Kidney tubule cell (primary cell): ENCODE measurements around the gene PPP6R2.
A peak's percentile ranks its signal among the peaks of the same experiment; 100 is the strongest.

Experiments
- DNase-seq: peaks from one replicate; pipeline ENCODE4 v3.0.0-alpha.2; 2018; ENCODE audit warnings: low spot score

PPP6R2 gene

DNA sequence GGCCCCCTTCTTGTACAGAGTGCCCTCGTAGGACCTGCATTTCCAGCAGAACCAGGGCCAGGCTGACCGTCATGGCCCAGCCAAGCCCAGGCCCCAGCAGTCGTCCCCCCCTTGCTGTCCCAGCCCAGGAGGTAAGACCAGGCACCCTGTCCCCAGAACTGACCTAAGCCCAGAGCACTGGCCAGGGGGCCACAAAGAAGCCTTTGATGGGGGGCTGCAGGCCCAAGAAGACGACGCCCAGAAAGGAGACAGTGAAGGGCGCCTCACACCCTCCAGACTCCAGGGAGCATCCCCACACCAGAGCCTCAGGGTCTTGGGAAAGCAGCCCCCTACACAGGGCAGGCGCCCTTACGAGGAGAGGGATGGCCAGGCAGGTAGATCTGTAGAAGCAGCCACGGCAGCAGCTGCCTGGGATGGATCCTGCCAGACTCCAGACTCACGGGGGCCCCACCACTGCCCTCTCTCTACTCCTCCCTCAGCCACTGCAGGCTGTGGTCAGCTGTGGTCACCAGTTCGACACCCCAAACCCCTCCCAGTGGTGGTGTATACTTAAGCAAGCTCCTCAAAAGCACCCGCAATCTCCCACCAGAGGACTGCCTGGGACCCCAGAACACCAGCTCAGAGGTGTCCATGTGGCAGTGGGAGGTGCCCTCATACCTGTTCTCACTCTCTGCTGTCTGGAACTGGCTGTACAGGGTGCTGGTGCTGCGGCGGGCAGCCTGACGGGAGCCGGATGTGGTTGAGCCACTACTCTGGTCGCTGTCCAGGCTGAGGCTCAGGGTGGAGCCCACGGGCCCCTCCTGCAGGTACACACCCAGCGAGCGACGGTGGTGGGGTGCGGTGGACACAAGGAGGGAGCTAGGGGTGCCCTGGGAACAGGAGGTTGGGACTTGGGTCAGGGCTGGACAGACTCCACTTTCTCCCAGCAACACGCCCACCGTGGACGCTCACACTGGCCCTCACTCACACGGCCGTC is 104.7 kb downstream of the PPP6R2 start:
- DNase-seq, result no peak

DNA sequence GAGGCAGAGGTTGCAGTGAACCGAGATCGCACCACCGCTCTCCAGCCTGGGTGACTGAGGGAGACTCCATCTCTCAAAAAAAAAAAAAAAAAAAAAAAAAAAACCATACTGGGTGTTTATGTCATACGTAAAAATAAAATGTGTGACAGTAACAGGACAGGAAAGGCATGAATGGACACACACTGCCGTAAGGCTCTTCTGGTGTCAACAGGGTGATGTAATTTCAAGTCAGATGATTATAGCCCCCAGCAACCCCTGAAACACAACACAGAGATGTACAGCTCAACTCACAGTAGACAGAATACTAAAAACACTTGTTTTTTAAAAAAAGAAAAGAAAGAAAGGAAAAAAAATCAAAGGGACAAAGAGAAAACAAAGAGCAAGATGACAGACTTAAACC is 109.5 kb downstream of the PPP6R2 start:
- no peak for DNase-seq

DNA sequence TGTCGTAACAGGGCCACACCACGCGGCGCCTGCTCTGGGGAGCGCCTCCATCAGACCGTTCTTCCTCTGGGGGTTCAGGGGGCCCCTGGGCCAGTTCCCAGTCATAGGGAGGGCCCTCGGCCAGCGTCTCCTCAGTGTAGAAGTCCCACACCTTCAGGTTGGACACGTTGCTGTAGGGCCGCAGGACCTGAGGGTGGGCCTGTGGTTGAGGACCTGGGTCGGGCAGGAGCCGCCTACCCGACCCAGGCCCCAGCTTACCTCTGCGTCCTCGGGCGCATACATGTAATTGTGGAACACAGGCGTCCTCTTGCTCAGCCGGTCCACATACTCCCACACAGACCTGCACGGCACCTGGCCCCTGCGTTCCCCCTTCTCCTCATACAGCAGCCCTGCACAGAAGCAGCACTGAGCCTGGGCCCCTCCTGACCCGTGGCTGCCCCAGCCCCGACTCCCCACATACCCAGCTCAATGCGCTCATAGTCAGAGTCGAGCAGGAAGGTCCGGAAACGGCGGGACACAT is 111.5 kb downstream of the PPP6R2 start:
- no peak for DNase-seq

GRCh38 chr22:50455201-50455600 is 112.1 kb downstream of the PPP6R2 start:
- DNase-seq, result no peak

GRCh38 chr22:50456026-50456425 is 112.9 kb downstream of the PPP6R2 start:
- no peak for DNase-seq

GRCh38 chr22:50456466-50457234 is 113.5 kb downstream of the PPP6R2 start:
- no peak for DNase-seq

DNA sequence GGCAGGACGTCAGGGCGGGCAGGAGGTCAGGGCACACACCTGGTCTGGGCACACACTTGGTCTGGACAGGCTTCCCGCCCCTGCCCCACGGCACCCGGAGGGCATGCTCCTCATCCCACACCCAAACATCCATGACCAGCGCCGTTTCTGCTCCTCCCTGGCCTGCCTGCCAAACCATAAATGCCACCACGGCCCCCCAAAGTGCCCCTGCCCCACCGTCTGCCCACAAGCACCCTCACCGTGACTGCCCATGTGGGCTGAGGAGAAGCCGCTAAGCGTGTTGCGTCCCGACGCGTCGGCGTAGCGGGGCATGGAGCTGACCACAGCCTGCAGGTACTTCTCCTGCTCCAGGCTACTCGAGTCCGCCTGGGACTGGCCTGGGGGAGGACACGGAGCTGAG is 115.9 kb downstream of the PPP6R2 start:
- no peak for DNase-seq

GRCh38 chr22:50459496-50460140 is 116.5 kb downstream of the PPP6R2 start:
- DNase-seq, result no peak

GRCh38 chr22:50460938-50461337 is 117.8 kb downstream of the PPP6R2 start:
- DNase-seq, result no peak

- DNase-seq, result no peak
Observed at GRCh38 chr22:50461536-50461935, 118.4 kb downstream of the PPP6R2 start.

DNA sequence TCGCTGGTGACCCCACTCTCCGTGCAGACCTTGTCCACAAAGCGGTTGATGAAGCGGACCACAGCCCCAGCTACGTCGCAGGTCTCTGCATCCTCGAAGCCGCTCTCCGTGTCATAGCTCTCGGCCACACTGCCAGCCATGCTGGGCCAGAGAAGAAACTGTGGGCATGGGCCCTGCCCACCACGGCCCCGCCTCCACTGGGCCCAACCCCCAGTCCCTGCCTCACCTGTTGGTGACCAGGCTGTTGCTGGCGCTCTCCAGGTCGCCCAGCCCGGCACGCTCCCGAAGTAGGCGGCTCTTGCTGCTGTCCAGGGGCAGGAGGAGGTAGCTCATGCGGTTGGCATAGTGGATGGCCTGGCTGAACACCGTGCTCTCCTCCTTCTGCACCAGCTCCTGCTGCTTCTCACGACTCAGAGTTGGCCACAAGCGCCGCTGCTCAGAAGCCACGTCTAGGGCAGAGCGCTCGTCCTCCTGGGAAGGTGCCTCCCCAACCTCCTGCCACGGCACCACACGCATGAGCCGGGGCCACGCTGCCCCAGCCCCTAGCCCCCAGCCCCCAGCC is 118.9 kb downstream of the PPP6R2 start:
- DNase-seq, result no peak

DNA sequence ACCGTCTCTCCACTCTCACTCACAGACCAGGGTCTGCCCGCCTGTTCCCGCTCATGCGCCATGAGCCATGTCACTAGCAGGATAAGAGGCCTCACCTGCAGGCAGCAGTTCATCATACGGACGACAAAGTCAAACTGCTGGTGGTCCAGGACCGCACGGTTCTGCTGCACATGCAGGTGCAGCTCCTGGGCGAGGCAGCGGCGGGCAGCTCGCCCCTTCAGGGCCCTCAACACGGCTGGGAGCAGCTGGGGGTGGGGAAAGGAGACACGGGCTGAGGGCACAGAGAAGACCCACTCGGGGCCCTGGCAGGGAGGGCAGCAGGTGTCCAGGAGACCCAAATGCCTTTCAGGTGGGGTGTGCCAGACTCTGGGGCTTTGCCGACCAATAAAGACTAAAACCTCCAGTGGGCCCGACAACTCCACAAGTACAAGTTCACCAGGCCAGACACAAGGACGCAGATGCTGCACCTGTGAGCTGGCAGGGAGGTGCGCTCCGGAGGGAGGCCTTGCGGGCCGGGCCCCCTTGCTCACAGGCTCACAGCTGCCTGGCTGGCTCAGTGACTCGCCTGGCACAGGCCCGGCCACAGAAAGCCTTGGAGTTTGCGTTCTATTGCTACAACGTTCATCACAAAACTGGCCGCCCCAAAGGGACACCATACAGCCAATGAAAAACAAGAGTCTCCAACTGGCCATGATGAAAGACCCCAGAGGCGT is 120.2 kb downstream of the PPP6R2 start:
- no peak for DNase-seq

- DNase-seq, result no peak
Observed at GRCh38 chr22:50464451-50464850, 121.3 kb downstream of the PPP6R2 start.

GRCh38 chr22:50465066-50465930 is 122.2 kb downstream of the PPP6R2 start:
- no peak for DNase-seq

GRCh38 chr22:50467341-50467740 is 124.2 kb downstream of the PPP6R2 start:
- DNase-seq, result no peak

DNA sequence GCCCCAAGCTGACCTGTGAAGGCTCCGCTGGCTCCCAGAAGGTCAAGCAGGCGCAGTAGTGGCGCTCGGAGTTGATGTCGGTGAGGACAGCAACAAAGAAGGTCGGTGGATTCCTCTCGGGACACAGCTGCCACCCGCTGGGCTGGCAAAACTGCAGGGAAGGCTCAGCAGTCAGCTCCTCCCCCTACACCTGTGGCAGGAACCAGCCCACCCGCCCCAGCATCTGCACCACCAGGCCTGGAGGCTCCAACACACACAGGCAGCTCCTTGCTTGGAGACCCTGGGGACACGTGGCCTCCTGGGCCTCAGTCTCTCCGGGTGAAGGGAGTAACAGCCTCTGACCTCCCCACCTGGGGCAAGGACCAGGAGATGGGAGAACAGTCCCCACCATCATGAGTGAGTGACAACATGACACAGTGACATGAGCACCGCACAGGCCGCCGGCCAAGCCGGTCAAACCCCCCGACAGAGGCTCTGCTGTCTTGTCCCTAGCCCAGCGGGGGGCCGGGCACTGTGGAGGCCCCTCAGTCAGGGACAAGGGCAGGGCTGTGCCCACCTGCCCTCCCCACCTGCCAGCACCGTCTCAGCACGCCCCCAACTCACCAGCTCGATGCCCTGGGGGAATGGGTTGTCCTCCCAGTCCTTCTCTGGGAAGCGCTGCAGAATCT is 124.8 kb downstream of the PPP6R2 start:
- DNase-seq, result no peak

- no peak for DNase-seq
Observed at GRCh38 chr22:50468626-50469025, 125.5 kb downstream of the PPP6R2 start.

- peak; percentile 75 for DNase-seq
Observed at GRCh38 chr22:50469377-50470305, 126.5 kb downstream of the PPP6R2 start.

GRCh38 chr22:50470491-50470890 is 127.4 kb downstream of the PPP6R2 start:
- DNase-seq, result no peak
